Measurements from ENCODE around the gene ITIH1.

- no peak for TF ChIP-seq CTCF (IDR thresholded peaks at IDR 0.05)
- TF ChIP-seq EZH2 (IDR thresholded peaks at IDR 0.05), result no peak
These were observed 4.3 kb downstream of the ITIH1 start for GRCh38 chr3:52781741-52782140.

Measured in neural progenitor cell (in vitro differentiated cells).